Transverse colon (tissue), 4 donors: ENCODE data around the gene CMTR1. TPM values are rescaled to one million over a fixed set of nuclear protein-coding genes. Genes with fewer than 3 reads are reported as not detected.

ENCODE experiments used
- DNase-seq: peaks from one replicate; pipeline ENCODE4 v3.0.0-alpha.2; 2019
- H3K27ac ChIP-seq, 4 donors: fragments of 200-600 bp; sonication (generic); 2 replicates each; pipeline ENCODE4 v1.5.1; 2016 to 2018; ENCODE audit warnings: inconsistent platforms in 4 of 4
- H3K27me3 ChIP-seq: fragments of 200-600 bp; sonication (generic); 2 replicates; pipeline ENCODE4 v1.5.1; 2017; ENCODE audit warnings: inconsistent platforms
- H3K36me3 ChIP-seq, 4 donors: fragments of 200-600 bp; sonication (generic); 2 replicates each; pipeline ENCODE4 v1.5.1; 2017 to 2019; ENCODE audit warnings: inconsistent platforms in 4 of 4
- H3K4me1 ChIP-seq, 4 donors: fragments of 200-600 bp; sonication (generic); 2 replicates each; pipeline ENCODE4 v1.5.1; 2017 to 2020; ENCODE audit warnings: inconsistent platforms in 4 of 4
- H3K4me3 ChIP-seq, 4 donors: fragments of 200-600 bp; sonication (generic); 1 replicate in 1 of 4; 2 replicates in 3 of 4; pipeline versions ENCODE4 v1.5.1 to v1.6.1; 2017 to 2019; ENCODE audit warnings: inconsistent platforms in 4 of 4
- H3K9me3 ChIP-seq, 2 donors: fragments of 200-600 bp; sonication (generic); 2 replicates each; pipeline ENCODE4 v1.5.1; 2017 to 2019; ENCODE audit warnings: inconsistent platforms in 2 of 2
- CTCF ChIP-seq, 5 experiments: fragments of 200-600 bp in 3 of 5; fragments of 450-650 bp in 2 of 5; sonication (generic) in 3 of 5; IDR thresholded peaks; 1 replicate in 2 of 5; 2 replicates in 3 of 5; pipeline ENCODE4 v1.5.1; 2016 to 2017; ENCODE audit warnings: antibody characterized with exemption in 5 of 5, inconsistent platforms in 3 of 5, mild to moderate bottlenecking in 2 of 5, moderate library complexity in 1 of 5
- EP300 ChIP-seq: sonication (generic); formaldehyde crosslinking; IDR thresholded peaks from one replicate; pipeline ENCODE4 v1.6.1; 2017; ENCODE audit warnings: antibody characterized with exemption, low read depth
- POLR2A ChIP-seq: fragments of 450-650 bp; IDR thresholded peaks from one replicate; pipeline ENCODE4 v1.6.1; 2016; ENCODE audit warnings: antibody characterized with exemption, mild to moderate bottlenecking, moderate library complexity
- POLR2AphosphoS5 ChIP-seq, 3 donors: sonication (generic); formaldehyde crosslinking; IDR thresholded peaks; one replicate each; pipeline ENCODE4 v1.6.1; 2016; ENCODE audit warnings: antibody characterized with exemption in 3 of 3
- WGBS, 2 donors: methylation state at CpG; one replicate each; pipeline ENCODE4 v1.1.5; 2018; ENCODE audit warnings: low coverage in 1 of 2; 5-methylcytosine and 5-hydroxymethylcytosine counted together
- in situ Hi-C, 4 donors: fragments of 200-750 bp; cut with MboI; loops; one replicate each; pipeline versions ENCODE4 v1.15.0 to v1.15.1; 2017; ENCODE audit warnings: low sequenced_read_pairs in 3 of 4, low pct_ligation_motif_present in 1 of 4, low pct_unique_long_range_greater_than_20kb in 1 of 4
- intact Hi-C: fragments of 100-400 bp; cut with DNase I; formaldehyde crosslinking; loops from one replicate; pipeline ENCODE4 v1.15.1; 2023; ENCODE audit warnings: low total_unique reads
- total RNA-seq, 4 donors: library from RNA; depleted of rRNA; stranded (reverse); fragments of >200 nt; gene quantifications; one replicate each; pipeline ENCODE4 v1.1.0, GENCODE V29; 2016

CMTR1 gene
- total RNA-seq, 4 donors from 2014 or later = 16.5 to 40.6 (median 24.9) TPM

GRCh38 chr6:37491171-37491829 lies 58.3 kb downstream of the CMTR1 start:
- Histone ChIP-seq H3K4me1 (peaks cover 0 to 10% (median 0%) of the 10 kb centered on the region in 4 donors), H3K9me3 (no peaks in the 10 kb centered on the region), H3K27me3 (no peaks in the 10 kb centered on the region), H3K27ac (no peak overlapping the region), H3K4me3 (no peak overlapping the region), H3K36me3 (no peaks in the 10 kb centered on the region)
- 81% methylated on average over 12 of the region's 12 CpGs; no CpG with 5 or more reads in 1 of the 2 donors for WGBS, 2 donors
- in situ Hi-C loops (no loop called here), intact Hi-C loops (loop anchor here (10.0 kb wide), 1 partner anchor 106 kb away; no protein-coding TSS in a partner anchor)
- DNase-seq = no peak
- TF ChIP-seq POLR2AphosphoS5 (IDR thresholded peaks at IDR 0.05) (no peak), POLR2A (no peak), CTCF (IDR thresholded peaks at IDR 0.05) (no peak), EP300 (no peak)

GRCh38 chr6:37491830-37492208 lies 58.8 kb downstream of the CMTR1 start:
- Histone ChIP-seq H3K36me3 (no peaks in the 10 kb centered on the region), H3K9me3 (no peaks in the 10 kb centered on the region), H3K4me3 (no peak overlapping the region), H3K4me1 (peaks cover 0 to 10% (median 0%) of the 10 kb centered on the region in 4 donors), H3K27me3 (no peaks in the 10 kb centered on the region), H3K27ac (no peak overlapping the region)
- intact Hi-C loops = loop anchor here (10.0 kb wide), 1 partner anchor 107 kb away; no protein-coding TSS in a partner anchor
- 84% methylated on average over 5 of the region's 5 CpGs; no CpG with 5 or more reads in 1 of the 2 donors for WGBS, 2 donors
- in situ Hi-C loops = no loop called here
- TF ChIP-seq POLR2A = no peak
- no peak for DNase-seq

- peaks cover 0 to 10% (median 0%) of the 10 kb centered on the region in 4 donors for H3K4me1 ChIP-seq
- DNase-seq = no peak
- H3K27ac ChIP-seq = no peak overlapping the region
- no peak overlapping the region for H3K4me3 ChIP-seq
- no peak for TF ChIP-seq POLR2A
- TF ChIP-seq CTCF (IDR thresholded peaks at IDR 0.05) = no peak
- TF ChIP-seq EP300 = no peak
- TF ChIP-seq POLR2AphosphoS5 (IDR thresholded peaks at IDR 0.05) = no peak
- WGBS, 2 donors = 54 to 59% methylated on average over 2 to 9 of the region's 9 CpGs
- in situ Hi-C loops = no loop called here
- H3K27me3 ChIP-seq = no peaks in the 10 kb centered on the region
- no peaks in the 10 kb centered on the region for H3K36me3 ChIP-seq
- intact Hi-C loops = loop anchor here (10.0 kb wide), 1 partner anchor 108 kb away; no protein-coding TSS in a partner anchor
- no peaks in the 10 kb centered on the region for H3K9me3 ChIP-seq
Observed at GRCh38 chr6:37492236-37492972, 59.4 kb downstream of the CMTR1 start.

- DNase-seq = no peak
- intact Hi-C loops (loop anchor here (10.0 kb wide), 1 partner anchor 108 kb away; no protein-coding TSS in a partner anchor), in situ Hi-C loops (no loop called here)
- no peaks in the 10 kb centered on the region for H3K9me3 ChIP-seq
- H3K4me3 ChIP-seq = no peak overlapping the region
- H3K4me1 ChIP-seq = peaks cover 0 to 10% (median 0%) of the 10 kb centered on the region in 4 donors
- no peaks in the 10 kb centered on the region for H3K27me3 ChIP-seq
- TF ChIP-seq POLR2A (no peak), EP300 (no peak), POLR2AphosphoS5 (IDR thresholded peaks at IDR 0.05) (no peak)
- no peak overlapping the region for H3K27ac ChIP-seq
- H3K36me3 ChIP-seq = no peaks in the 10 kb centered on the region
- WGBS, 2 donors = 92 to 100% methylated on average over 1 to 38 of the region's 38 CpGs
Observed at GRCh38 chr6:37492991-37493660, 60.1 kb downstream of the CMTR1 start.

- in situ Hi-C loops = no loop called here
- TF ChIP-seq EP300 (no peak), POLR2A (no peak), POLR2AphosphoS5 (IDR thresholded peaks at IDR 0.05) (no peak), CTCF (IDR thresholded peaks at IDR 0.05) (no peak)
- 80 to 94% methylated on average over 1 to 9 of the region's 9 CpGs for WGBS, 2 donors
Observed at GRCh38 chr6:37493661-37493995, 60.6 kb downstream of the CMTR1 start.

More at GRCh38 chr6:37493661-37493995, 60.6 kb downstream of the CMTR1 start:
- no peak for DNase-seq
- Histone ChIP-seq H3K4me3 (no peak overlapping the region), H3K27ac (no peak overlapping the region), H3K4me1 (peaks cover 0 to 10% (median 0%) of the 10 kb centered on the region in 4 donors), H3K36me3 (no peaks in the 10 kb centered on the region), H3K27me3 (no peaks in the 10 kb centered on the region), H3K9me3 (no peaks in the 10 kb centered on the region)
- intact Hi-C loops = loop anchor here (10.0 kb wide), 1 partner anchor 109 kb away; no protein-coding TSS in a partner anchor
